NCI-H2081 treated with DMSO at 0.1 percent for 48 hours (cell line): Measurements from ENCODE around the gene GALNT1.
A peak's percentile ranks its signal among the peaks of the same experiment; 100 is the strongest.

Experiments used
- DNase-seq: peaks from one replicate; lab custom pipeline; 2025; lab: John Stamatoyannopoulos, UW

Gene GALNT1

GRCh38 chr18:35673682-35674081 lies 92.1 kb downstream of the GALNT1 start:
- no peak for DNase-seq

GRCh38 chr18:35680139-35680551 lies 98.6 kb downstream of the GALNT1 start:
- peak; percentile 15 for DNase-seq

GRCh38 chr18:35682281-35682867 lies 100.8 kb downstream of the GALNT1 start:
- no peak for DNase-seq

GRCh38 chr18:35683021-35683420 lies 101.5 kb downstream of the GALNT1 start:
- DNase-seq, result no peak

GRCh38 chr18:35688757-35689156 lies 107.2 kb downstream of the GALNT1 start:
- no peak for DNase-seq

- no peak for DNase-seq
These were observed 108.2 kb downstream of the GALNT1 start for GRCh38 chr18:35689728-35690127.

GRCh38 chr18:35691625-35692024 lies 110.1 kb downstream of the GALNT1 start:
- no peak for DNase-seq

- DNase-seq, result no peak
These were observed 111.3 kb downstream of the GALNT1 start for GRCh38 chr18:35692866-35693265.

GRCh38 chr18:35693829-35694228 lies 112.3 kb downstream of the GALNT1 start:
- DNase-seq, result no peak

GRCh38 chr18:35694808-35695207 lies 113.3 kb downstream of the GALNT1 start:
- DNase-seq, result no peak

GRCh38 chr18:35695384-35695783 lies 113.8 kb downstream of the GALNT1 start:
- no peak for DNase-seq

GRCh38 chr18:35695803-35696202 lies 114.3 kb downstream of the GALNT1 start:
- no peak for DNase-seq

GRCh38 chr18:35696307-35696706 lies 114.8 kb downstream of the GALNT1 start:
- DNase-seq, result no peak

- DNase-seq, result no peak
These were observed 116.3 kb downstream of the GALNT1 start for GRCh38 chr18:35697869-35698268.

GRCh38 chr18:35703043-35703688 lies 121.6 kb downstream of the GALNT1 start:
- DNase-seq, result no peak

GRCh38 chr18:35705988-35706387 lies 124.4 kb downstream of the GALNT1 start:
- no peak for DNase-seq

- no peak for DNase-seq
These were observed 125.7 kb downstream of the GALNT1 start for GRCh38 chr18:35707247-35707646.

- no peak for DNase-seq
These were observed 126.1 kb downstream of the GALNT1 start for GRCh38 chr18:35707674-35708073.

- DNase-seq, result no peak
These were observed 129.0 kb downstream of the GALNT1 start for GRCh38 chr18:35710581-35710980.

GRCh38 chr18:35711227-35711626 lies 129.7 kb downstream of the GALNT1 start:
- no peak for DNase-seq

- no peak for DNase-seq
These were observed 132.0 kb downstream of the GALNT1 start for GRCh38 chr18:35713545-35713944.

- DNase-seq, result no peak
These were observed 133.0 kb downstream of the GALNT1 start for GRCh38 chr18:35714539-35714938.

- no peak for DNase-seq
These were observed 133.6 kb downstream of the GALNT1 start for GRCh38 chr18:35715139-35715538.
